ENCODE measurements around the gene SYT3. TPM values are rescaled to one million over a fixed set of nuclear protein-coding genes. Genes with fewer than 3 reads are reported as not detected.

SYT3 gene
- polyA plus RNA-seq, 1 donor (not counting 4 experiments of a cell fraction or from before 2014, with no cell fraction given) = not detected

DNA sequence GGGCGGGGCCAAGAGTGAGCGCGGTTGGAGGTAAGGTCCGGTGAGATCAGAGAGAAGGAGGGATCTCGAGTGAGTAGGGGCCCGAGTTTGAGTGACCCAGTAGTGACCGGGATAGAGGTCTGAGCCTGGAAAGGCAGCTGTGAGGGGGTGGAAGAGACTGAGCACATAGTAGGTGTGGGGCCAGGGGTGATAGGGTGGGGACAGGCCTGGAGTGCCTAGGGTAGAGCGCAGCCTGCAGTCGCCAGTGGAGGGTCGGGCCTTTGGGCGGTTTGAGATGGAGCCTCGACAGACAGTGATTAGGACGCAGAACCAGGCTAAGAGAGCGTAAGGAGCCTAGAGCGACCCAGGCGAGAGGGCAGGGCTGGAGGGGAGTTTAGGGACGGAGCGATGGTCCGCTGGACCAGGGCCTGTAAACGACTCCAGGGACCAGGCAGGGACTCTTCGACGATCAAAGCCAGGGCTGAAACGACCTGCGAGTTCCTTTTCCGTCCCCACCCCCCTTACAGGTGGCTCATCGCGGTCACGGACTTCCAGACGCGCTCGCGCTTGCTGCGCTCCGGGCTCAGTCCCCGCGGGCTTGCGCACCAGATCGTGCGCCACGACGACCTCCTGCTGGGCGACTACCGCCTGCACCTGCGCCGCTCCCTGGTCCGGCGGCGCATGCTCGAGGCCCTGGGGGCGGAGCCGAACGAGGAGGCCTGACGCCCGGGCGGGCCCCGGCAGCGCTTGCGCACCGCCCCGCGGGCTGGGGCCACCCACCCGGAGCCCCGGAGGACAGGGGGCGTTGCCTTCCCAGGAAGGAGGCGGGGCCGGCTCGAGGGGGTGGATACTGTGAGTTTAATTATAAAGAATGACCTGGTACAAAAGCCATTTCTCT, 19.0 kb upstream of the SYT3 start:
- Histone ChIP-seq H3K27me3 (ENCODE audit: control insufficient read depth, extremely low read depth, insufficient read depth, low read length) (peaks cover 7% of the 10 kb centered on the region), H4K20me1 (ENCODE audit: control insufficient read depth, extremely low read depth, insufficient read depth, low read length) (no peaks in the 10 kb centered on the region), H3K4me2 (ENCODE audit: control insufficient read depth, extremely low read depth, insufficient read depth, low read depth, low read length) (peak overlapping the region; percentile 12), H3K27ac (ENCODE audit: control insufficient read depth, insufficient read depth, low read length) (no peak overlapping the region), H3K4me1 (ENCODE audit: control insufficient read depth, extremely low read depth, insufficient read depth, low read length) (no peaks in the 10 kb centered on the region), H2AFZ (ENCODE audit: control insufficient read depth, low read length) (no peak overlapping the region), H3K9ac (ENCODE audit: control insufficient read depth, extremely low read depth, insufficient read depth, low read length) (no peak overlapping the region), H3K4me3 (ENCODE audit: control insufficient read depth in 2 of 3, extremely low read depth in 1 of 3, insufficient read depth in 2 of 3, low read depth in 1 of 3, low read length in 3 of 3) (peak overlapping the region in 1 of 3 experiments; percentile 37), H3K79me2 (ENCODE audit: control insufficient read depth, insufficient read depth, low read length) (no peaks in the 10 kb centered on the region), H3K9me1 (ENCODE audit: control insufficient read depth, extremely low read depth, insufficient read depth, low read length) (no peaks in the 10 kb centered on the region), H3K36me3 (ENCODE audit: control insufficient read depth in 2 of 2, extremely low read depth in 1 of 2, insufficient read depth in 2 of 2, low read length in 2 of 2) (no peaks in the 10 kb centered on the region), H3K9me3 (ENCODE audit: control insufficient read depth, low read depth, low read length) (no peaks in the 10 kb centered on the region)
- no peak for DNase-seq (ENCODE audit: low read depth, low spot score)
- FAIRE-seq = no peak
- dilution Hi-C loops (cut with MboI; ENCODE audit: extremely low pct_ligation_motif_present, low sequenced_read_pairs) = no loop called here
- TF ChIP-seq, protein P1, sequence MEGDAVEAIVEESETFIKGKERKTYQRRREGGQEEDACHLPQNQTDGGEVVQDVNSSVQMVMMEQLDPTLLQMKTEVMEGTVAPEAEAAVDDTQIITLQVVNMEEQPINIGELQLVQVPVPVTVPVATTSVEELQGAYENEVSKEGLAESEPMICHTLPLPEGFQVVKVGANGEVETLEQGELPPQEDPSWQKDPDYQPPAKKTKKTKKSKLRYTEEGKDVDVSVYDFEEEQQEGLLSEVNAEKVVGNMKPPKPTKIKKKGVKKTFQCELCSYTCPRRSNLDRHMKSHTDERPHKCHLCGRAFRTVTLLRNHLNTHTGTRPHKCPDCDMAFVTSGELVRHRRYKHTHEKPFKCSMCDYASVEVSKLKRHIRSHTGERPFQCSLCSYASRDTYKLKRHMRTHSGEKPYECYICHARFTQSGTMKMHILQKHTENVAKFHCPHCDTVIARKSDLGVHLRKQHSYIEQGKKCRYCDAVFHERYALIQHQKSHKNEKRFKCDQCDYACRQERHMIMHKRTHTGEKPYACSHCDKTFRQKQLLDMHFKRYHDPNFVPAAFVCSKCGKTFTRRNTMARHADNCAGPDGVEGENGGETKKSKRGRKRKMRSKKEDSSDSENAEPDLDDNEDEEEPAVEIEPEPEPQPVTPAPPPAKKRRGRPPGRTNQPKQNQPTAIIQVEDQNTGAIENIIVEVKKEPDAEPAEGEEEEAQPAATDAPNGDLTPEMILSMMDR (optimal IDR thresholded peaks at IDR 0.05 in 1 of 3, IDR thresholded peaks at IDR 0.05 in 1 of 3, conservative IDR thresholded peaks at IDR 0.05 in 1 of 3; ENCODE audit: extremely low read depth in 1 of 3, insufficient read depth in 2 of 3, low read length in 3 of 3) = no peak
- TF ChIP-seq EZH2 (IDR thresholded peaks at IDR 0.05; ENCODE audit: low read length) = no peak

DNA sequence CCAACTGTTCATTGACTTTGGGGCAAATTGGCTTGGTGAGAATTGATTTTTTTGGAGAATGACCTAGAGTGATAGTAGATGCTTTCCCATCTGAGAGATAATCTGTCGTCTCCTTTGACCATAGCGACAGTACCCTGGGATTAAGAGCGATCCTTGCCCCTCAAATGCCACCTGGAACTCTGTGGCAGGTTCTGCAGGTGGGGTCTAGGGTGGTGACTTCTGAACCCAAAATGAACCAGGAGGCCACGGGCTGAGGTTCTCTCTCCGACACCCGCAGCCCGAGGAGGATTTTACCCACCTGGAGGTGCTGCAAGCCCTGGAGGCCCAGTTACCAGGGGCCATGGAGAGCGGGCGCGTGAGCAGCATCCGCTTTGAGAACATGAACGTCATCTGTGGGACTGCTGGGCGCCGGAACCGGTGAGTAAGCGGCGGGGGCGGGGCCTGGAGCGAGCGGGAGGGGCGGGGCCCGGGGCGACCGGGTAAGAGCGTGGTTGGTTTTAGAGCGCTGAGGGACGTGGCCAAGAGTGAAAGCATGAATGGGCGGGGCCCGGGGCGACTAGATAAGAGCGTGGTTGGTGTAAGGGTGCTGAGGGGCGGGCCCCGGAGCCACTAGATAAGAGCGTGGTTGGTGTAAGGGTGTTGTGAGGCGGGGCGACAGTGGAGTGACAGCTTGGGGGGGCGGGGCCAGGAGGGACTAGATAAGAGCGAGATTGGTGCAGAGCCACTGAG, 18.2 kb upstream of the SYT3 start:
- Histone ChIP-seq H3K79me2 (ENCODE audit: control insufficient read depth, insufficient read depth, low read length) (no peaks in the 10 kb centered on the region), H3K9me3 (ENCODE audit: control insufficient read depth, low read depth, low read length) (no peaks in the 10 kb centered on the region), H4K20me1 (ENCODE audit: control insufficient read depth, extremely low read depth, insufficient read depth, low read length) (no peaks in the 10 kb centered on the region), H2AFZ (ENCODE audit: control insufficient read depth, low read length) (peak overlapping the region; percentile 15), H3K4me1 (ENCODE audit: control insufficient read depth, extremely low read depth, insufficient read depth, low read length) (no peaks in the 10 kb centered on the region), H3K4me3 (ENCODE audit: control insufficient read depth in 2 of 3, extremely low read depth in 1 of 3, insufficient read depth in 2 of 3, low read depth in 1 of 3, low read length in 3 of 3) (peak overlapping the region in 1 of 3 experiments; percentile 37), H3K27me3 (ENCODE audit: control insufficient read depth, extremely low read depth, insufficient read depth, low read length) (peaks cover 7% of the 10 kb centered on the region), H3K9me1 (ENCODE audit: control insufficient read depth, extremely low read depth, insufficient read depth, low read length) (no peaks in the 10 kb centered on the region), H3K9ac (ENCODE audit: control insufficient read depth, extremely low read depth, insufficient read depth, low read length) (no peak overlapping the region), H3K36me3 (ENCODE audit: control insufficient read depth in 2 of 2, extremely low read depth in 1 of 2, insufficient read depth in 2 of 2, low read length in 2 of 2) (no peaks in the 10 kb centered on the region), H3K27ac (ENCODE audit: control insufficient read depth, insufficient read depth, low read length) (no peak overlapping the region), H3K4me2 (ENCODE audit: control insufficient read depth, extremely low read depth, insufficient read depth, low read depth, low read length) (peak overlapping the region; percentile 12)
- no peak for TF ChIP-seq EZH2 (IDR thresholded peaks at IDR 0.05; ENCODE audit: low read length)
- TF ChIP-seq, protein P1 (optimal IDR thresholded peaks at IDR 0.05 in 1 of 3, IDR thresholded peaks at IDR 0.05 in 1 of 3, conservative IDR thresholded peaks at IDR 0.05 in 1 of 3; ENCODE audit: extremely low read depth in 1 of 3, insufficient read depth in 2 of 3, low read length in 3 of 3) = no peak
- dilution Hi-C loops (cut with MboI; ENCODE audit: extremely low pct_ligation_motif_present, low sequenced_read_pairs) = no loop called here
- FAIRE-seq (no peak), DNase-seq (ENCODE audit: low read depth, low spot score) (peak; percentile 42)
